DND-41 (cell line): ENCODE measurements around the gene ARHGAP4.

ENCODE experiments used
- EZH2 ChIP-seq: IDR thresholded peaks from 3 replicates; pipeline ENCODE4 v1.6.1; 2012; ENCODE audit warnings: borderline replicate concordance, low read depth, mild to moderate bottlenecking, moderate library complexity, low read length, inconsistent platforms; ENCODE audit not compliant: severe bottlenecking
- TF ChIP-seq, protein P1 (sequence below): IDR thresholded peaks from 2 replicates; pipeline ENCODE4 v1.5.1; 2012; ENCODE audit warnings: borderline replicate concordance, low read length, moderate library complexity, mild to moderate bottlenecking; ENCODE audit not compliant: poor library complexity, severe bottlenecking; ENCODE audit errors: extremely low read depth

- TF ChIP-seq, protein P1, sequence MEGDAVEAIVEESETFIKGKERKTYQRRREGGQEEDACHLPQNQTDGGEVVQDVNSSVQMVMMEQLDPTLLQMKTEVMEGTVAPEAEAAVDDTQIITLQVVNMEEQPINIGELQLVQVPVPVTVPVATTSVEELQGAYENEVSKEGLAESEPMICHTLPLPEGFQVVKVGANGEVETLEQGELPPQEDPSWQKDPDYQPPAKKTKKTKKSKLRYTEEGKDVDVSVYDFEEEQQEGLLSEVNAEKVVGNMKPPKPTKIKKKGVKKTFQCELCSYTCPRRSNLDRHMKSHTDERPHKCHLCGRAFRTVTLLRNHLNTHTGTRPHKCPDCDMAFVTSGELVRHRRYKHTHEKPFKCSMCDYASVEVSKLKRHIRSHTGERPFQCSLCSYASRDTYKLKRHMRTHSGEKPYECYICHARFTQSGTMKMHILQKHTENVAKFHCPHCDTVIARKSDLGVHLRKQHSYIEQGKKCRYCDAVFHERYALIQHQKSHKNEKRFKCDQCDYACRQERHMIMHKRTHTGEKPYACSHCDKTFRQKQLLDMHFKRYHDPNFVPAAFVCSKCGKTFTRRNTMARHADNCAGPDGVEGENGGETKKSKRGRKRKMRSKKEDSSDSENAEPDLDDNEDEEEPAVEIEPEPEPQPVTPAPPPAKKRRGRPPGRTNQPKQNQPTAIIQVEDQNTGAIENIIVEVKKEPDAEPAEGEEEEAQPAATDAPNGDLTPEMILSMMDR = no peak
- no peak for TF ChIP-seq EZH2
These were observed 23.1 kb upstream of the ARHGAP4 start for GRCh38 chrX:153948847-153949805.
